HCT116 (cell line): ENCODE results near the gene DCHS2. TPM values are rescaled to one million over a fixed set of nuclear protein-coding genes. Genes with fewer than 3 reads are reported as not detected.

ENCODE experiments used
- ATAC-seq: fragments of 200-7000 bp; cut with Tn5 transposase; 2 replicates; pipeline ENCODE4 v1.9.1; 2020; ENCODE audit warnings: mild to moderate bottlenecking, moderate library complexity
- BruUV-seq: library from RNA; stranded (reverse); fragments of 400-500 nt; replicated peaks from 2 replicates; lab custom pipeline; 2021; lab: Mats Ljungman, UMichigan
- CTCF ChIA-PET: fragments of 300-600 bp; sonication (Branson Sonifier 250); formaldehyde crosslinking; loops from one replicate; lab custom pipeline; 2021; ENCODE audit warnings: antibody characterized with exemption; lab: Charles Lee
- POLR2A ChIA-PET: fragments of 300-600, 350-600 bp; sonication (Branson Sonifier 250); formaldehyde crosslinking; loops from one replicate; lab custom pipeline; 2021; ENCODE audit warnings: antibody characterized with exemption; lab: Charles Lee
- RAD21 ChIA-PET, 2 experiments: fragments of 300-600 bp; sonication (Branson Sonifier 250); formaldehyde crosslinking; loops; one replicate each; lab custom pipeline; 2023; ENCODE audit warnings: low total read pairs in 2 of 2; ENCODE audit not compliant: uncharacterized antibody in 2 of 2, unreplicated experiment in 2 of 2, low non-redundant PET in 1 of 2; lab: Charles Lee
- DNase-seq: peaks from one replicate; pipeline ENCODE4 v3.0.0-alpha.2; 2010; ENCODE audit warnings: low read depth, low spot score
- H2AFZ ChIP-seq: fragments of 200-600 bp; shearing (Covaris generic), sonication (generic); 2 replicates; pipeline ENCODE4 v1.6.1; 2017; ENCODE audit warnings: low read depth, mixed run types, mixed read lengths, antibody characterized with exemption, low read length; ENCODE audit not compliant: poor library complexity, severe bottlenecking
- H3K27ac ChIP-seq: 2 replicates; pipeline ENCODE4 v1.5.1; 2012; ENCODE audit warnings: low read depth, low read length
- H3K27me3 ChIP-seq: fragments of 200-600 bp; sonication (generic); 2 replicates; pipeline ENCODE4 v1.6.1; 2016; ENCODE audit warnings: mixed run types, low read length, mixed read lengths; ENCODE audit not compliant: insufficient read depth
- H3K36me3 ChIP-seq, 2 experiments: fragments of 200-500 bp in 1 of 2; fragments of 200-600 bp in 1 of 2; sonication (Bioruptor generic) in 1 of 2; sonication (generic) in 1 of 2; 2 replicates each; pipeline versions ENCODE4 v1.5.1 to v1.6.1; 2014 to 2016; ENCODE audit warnings: low read length in 2 of 2, inconsistent platforms in 1 of 2, mixed read lengths in 1 of 2, mixed run types in 1 of 2; ENCODE audit not compliant: insufficient read depth in 2 of 2, control insufficient read depth in 1 of 2
- H3K4me1 ChIP-seq, 2 experiments: fragments of 200-600 bp in 1 of 2; sonication (generic) in 1 of 2; 2 replicates each; pipeline versions ENCODE4 v1.5.1 to v1.6.1; 2012 to 2017; ENCODE audit warnings: low read length in 2 of 2, inconsistent platforms in 1 of 2, mild to moderate bottlenecking in 1 of 2, mixed read lengths in 1 of 2, mixed run types in 1 of 2, moderate library complexity in 1 of 2; ENCODE audit not compliant: insufficient read depth in 2 of 2, control insufficient read depth in 1 of 2
- H3K4me2 ChIP-seq: fragments of 200-600 bp; sonication (generic); 2 replicates; pipeline ENCODE4 v1.6.1; 2017; ENCODE audit warnings: mixed run types, low read length, mixed read lengths
- H3K4me3 ChIP-seq, 2 experiments: fragments of 200-600 bp in 1 of 2; sonication (generic) in 1 of 2; replicated peaks in 1 of 2; 2 replicates each; pipeline ENCODE4 v1.5.1; 2011 to 2016; ENCODE audit warnings: low read length in 2 of 2, control low read depth in 1 of 2, low read depth in 1 of 2, mild to moderate bottlenecking in 1 of 2, mixed read lengths in 1 of 2, mixed run types in 1 of 2
- H3K79me2 ChIP-seq: fragments of 200-600 bp; sonication (generic); 2 replicates; pipeline ENCODE4 v1.6.1; 2017; ENCODE audit warnings: mild to moderate bottlenecking, mixed run types, low read length, moderate library complexity, mixed read lengths; ENCODE audit not compliant: insufficient read depth
- H3K9ac ChIP-seq: fragments of 200-600 bp; sonication (generic); 2 replicates; pipeline ENCODE4 v1.6.1; 2016; ENCODE audit warnings: low read length, mixed read lengths
- H3K9me2 ChIP-seq: fragments of 200-600 bp; sonication (generic), shearing (Covaris generic); 2 replicates; pipeline ENCODE4 v1.6.1; 2017; ENCODE audit warnings: mixed run types, mild to moderate bottlenecking, moderate library complexity; ENCODE audit not compliant: insufficient read depth
- H3K9me3 ChIP-seq, 2 experiments: fragments of 200-500 bp in 1 of 2; fragments of 200-600 bp in 1 of 2; sonication (Bioruptor generic) in 1 of 2; sonication (generic) in 1 of 2; 2 replicates each; pipeline ENCODE4 v1.6.1; 2014 to 2017; ENCODE audit warnings: low read length in 2 of 2, mixed read lengths in 2 of 2, inconsistent platforms in 1 of 2, low read depth in 1 of 2, mild to moderate bottlenecking in 1 of 2, mixed run types in 1 of 2, moderate library complexity in 1 of 2; ENCODE audit not compliant: control insufficient read depth in 1 of 2, insufficient read depth in 1 of 2
- H4K20me1 ChIP-seq: fragments of 200-600 bp; sonication (generic), shearing (Covaris generic); 2 replicates; pipeline ENCODE4 v1.6.1; 2017; ENCODE audit warnings: mixed run types, mild to moderate bottlenecking, moderate library complexity; ENCODE audit not compliant: insufficient read depth
- ATF3 ChIP-seq: IDR thresholded peaks from 2 replicates; pipeline ENCODE4 v1.6.1; 2012
- CBX3 ChIP-seq: IDR thresholded peaks from 2 replicates; pipeline ENCODE4 v1.6.1; 2012; ENCODE audit warnings: low read depth
- EGR1 ChIP-seq: IDR thresholded peaks from 2 replicates; pipeline ENCODE4 v1.6.1; 2012; ENCODE audit warnings: low read depth
- EZH2phosphoT487 ChIP-seq: fragments of 200-600 bp; IDR thresholded peaks from 2 replicates; pipeline ENCODE4 v1.6.1; 2018; ENCODE audit warnings: antibody characterized with exemption, borderline replicate concordance
- FOSL1 ChIP-seq: IDR thresholded peaks from 2 replicates; pipeline ENCODE4 v1.6.1; 2012; ENCODE audit warnings: low read depth
- MAX ChIP-seq: IDR thresholded peaks from 2 replicates; pipeline ENCODE4 v1.6.1; 2012
- POLR2A ChIP-seq: IDR thresholded peaks from 2 replicates; pipeline ENCODE4 v1.7.0; 2011; ENCODE audit warnings: borderline replicate concordance; ENCODE audit not compliant: insufficient read depth, insufficient read length; ENCODE audit errors: extremely low read depth
- REST ChIP-seq: IDR thresholded peaks from 2 replicates; pipeline ENCODE4 v1.6.1; 2012; ENCODE audit warnings: low read depth
- SRF ChIP-seq: IDR thresholded peaks from 2 replicates; pipeline ENCODE4 v1.6.1; 2012; ENCODE audit warnings: low read depth
- ZBTB33 ChIP-seq: IDR thresholded peaks from 2 replicates; pipeline ENCODE4 v1.6.1; 2011; ENCODE audit warnings: mild to moderate bottlenecking, low read length, moderate library complexity; ENCODE audit not compliant: insufficient replicate concordance; ENCODE audit errors: extremely low read depth
- ZFX ChIP-seq: fragments of 450-650 bp; IDR thresholded peaks from 2 replicates; pipeline ENCODE4 v1.6.1; 2017
- ZNF274 ChIP-seq: fragments of 200-500 bp; sonication (Bioruptor generic); IDR thresholded peaks from 2 replicates; pipeline ENCODE4 v1.6.1; 2014; ENCODE audit warnings: mild to moderate bottlenecking, low read depth, low read length, inconsistent platforms
- intact Hi-C: fragments of 100-400 bp; cut with micrococcal nuclease; formaldehyde crosslinking; loops from 2 replicates; pipeline ENCODE4 v1.10.0; 2022
- total RNA-seq: library from RNA; stranded (reverse); gene quantifications from one replicate; pipeline ENCODE4 v1.2.1, GENCODE V29; 2021; ENCODE audit not compliant: unreplicated experiment

DCHS2 gene
- total RNA-seq, 1 experiment from 2014 or later: 0.05 TPM

GRCh38 chr4:154186888-154187287 is 304.7 kb downstream of the DCHS2 start:
- H3K79me2 ChIP-seq: no peaks in the 10 kb centered on the region
- RAD21 ChIA-PET: no interaction called here
- no peaks in the 10 kb centered on the region for H3K9me3 ChIP-seq
- H3K9ac ChIP-seq: no peak overlapping the region
- no peaks in the 10 kb centered on the region for H3K4me1 ChIP-seq
- H3K27ac ChIP-seq: no peak overlapping the region
- H4K20me1 ChIP-seq: no peaks in the 10 kb centered on the region
- BruUV-seq: no TSS peak
- no peak overlapping the region for H3K4me3 ChIP-seq
- POLR2A ChIA-PET: no interaction called here
- no peaks in the 10 kb centered on the region for H3K36me3 ChIP-seq
- TF ChIP-seq MAX: no peak
- no peak for TF ChIP-seq ZBTB33
- no peak for TF ChIP-seq EZH2phosphoT487
- TF ChIP-seq ATF3: no peak
- TF ChIP-seq CBX3: no peak
- TF ChIP-seq ZNF274: no peak
- no peak for TF ChIP-seq FOSL1
- TF ChIP-seq ZFX: no peak
- TF ChIP-seq POLR2A: no peak
- no peak for TF ChIP-seq EGR1
- TF ChIP-seq SRF: no peak
- TF ChIP-seq REST: no peak
- no peaks in the 10 kb centered on the region; the same call in 1 of the 2 replicates for H3K27me3 ChIP-seq
- no peak overlapping the region for H2AFZ ChIP-seq
- no peaks in the 10 kb centered on the region for H3K9me2 ChIP-seq
- no peak overlapping the region for H3K4me2 ChIP-seq
- CTCF ChIA-PET: no interaction called here
- DNase-seq (no peak), ATAC-seq (no peak)
- intact Hi-C loops: no loop called here
